GM19328 (cell line): ENCODE data around the gene UGT1A10.

ENCODE experiments used
- ATAC-seq: cut with Tn5 transposase; IDR thresholded peaks from one replicate; pipeline ENCODE4 v1.9.1; 2021; ENCODE audit warnings: mild to moderate bottlenecking, moderate library complexity; ENCODE audit not compliant: unreplicated experiment

The UGT1A10 gene

DNA sequence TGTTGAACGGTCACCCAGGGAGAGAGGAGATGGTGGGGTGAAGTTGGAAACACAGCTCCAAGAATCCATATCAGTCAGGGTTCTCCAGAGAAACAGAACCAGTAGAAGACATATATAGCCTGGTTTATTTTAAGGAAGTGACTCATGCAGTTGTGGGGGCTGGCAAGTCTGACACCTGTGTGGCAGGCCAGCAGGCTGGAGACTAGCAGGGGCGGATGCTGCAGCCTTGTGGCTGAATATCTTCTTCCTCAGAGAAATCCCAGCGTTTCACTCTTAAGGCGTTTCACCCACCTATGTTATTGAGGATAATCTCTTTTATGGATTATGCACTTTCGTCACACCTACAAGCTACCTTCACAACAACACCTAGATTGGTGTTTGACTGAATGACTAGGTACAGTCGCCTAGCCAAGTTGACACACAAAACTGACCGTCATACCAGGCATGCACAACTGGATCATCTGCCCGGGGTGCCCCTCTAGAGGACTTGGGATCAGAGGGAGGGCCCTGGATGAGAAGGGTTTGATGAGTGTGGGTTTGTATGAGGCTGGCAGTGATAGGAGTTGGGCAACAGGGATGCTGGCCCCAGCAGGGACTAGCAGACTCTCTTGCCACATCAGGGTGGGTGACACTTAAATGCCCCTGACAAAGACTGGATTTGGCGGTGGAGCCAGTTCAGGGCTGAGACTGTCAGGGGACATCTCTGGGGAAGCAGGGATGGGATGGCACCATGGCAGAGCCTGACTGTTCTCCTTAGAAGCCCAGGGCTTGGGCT lies 165.3 kb downstream of the UGT1A10 start:
- no peak for ATAC-seq

DNA sequence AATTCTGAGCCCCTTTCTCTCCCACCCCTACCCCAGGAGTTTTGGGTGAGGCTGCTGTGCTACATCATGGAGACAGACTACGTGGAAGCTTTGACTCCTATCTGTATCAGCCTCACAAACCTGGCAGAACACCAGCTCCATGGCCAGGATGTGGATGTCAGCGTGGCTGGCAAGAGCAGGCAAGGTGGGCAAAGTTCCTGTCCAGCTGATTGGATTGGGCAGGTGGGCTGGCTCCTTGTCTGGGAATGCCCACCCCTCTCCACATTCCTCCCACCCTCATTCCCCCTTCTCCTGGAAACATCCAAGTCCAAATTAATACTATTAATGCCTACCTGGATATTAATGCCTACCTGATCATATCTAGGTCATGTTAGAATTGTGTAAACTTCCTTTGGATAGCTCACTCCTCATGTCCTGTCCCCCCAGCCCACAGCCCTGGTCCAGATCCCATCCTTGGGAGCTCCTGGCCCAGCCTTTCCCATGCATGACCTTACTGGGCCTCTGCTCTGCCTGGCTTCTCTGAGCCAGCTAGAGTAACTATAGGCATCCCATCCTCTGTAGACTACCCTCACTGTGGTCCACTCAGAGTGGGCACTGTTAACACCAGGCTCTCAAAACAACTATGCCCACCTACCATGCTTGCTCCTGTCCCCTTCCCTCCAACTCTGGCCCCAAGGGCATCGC lies 166.0 kb downstream of the UGT1A10 start:
- ATAC-seq: no peak

GRCh38 chr2:233803292-233803911 lies 167.2 kb downstream of the UGT1A10 start:
- ATAC-seq: no peak

- no peak for ATAC-seq
These were observed 167.7 kb downstream of the UGT1A10 start for GRCh38 chr2:233803994-233804393.

DNA sequence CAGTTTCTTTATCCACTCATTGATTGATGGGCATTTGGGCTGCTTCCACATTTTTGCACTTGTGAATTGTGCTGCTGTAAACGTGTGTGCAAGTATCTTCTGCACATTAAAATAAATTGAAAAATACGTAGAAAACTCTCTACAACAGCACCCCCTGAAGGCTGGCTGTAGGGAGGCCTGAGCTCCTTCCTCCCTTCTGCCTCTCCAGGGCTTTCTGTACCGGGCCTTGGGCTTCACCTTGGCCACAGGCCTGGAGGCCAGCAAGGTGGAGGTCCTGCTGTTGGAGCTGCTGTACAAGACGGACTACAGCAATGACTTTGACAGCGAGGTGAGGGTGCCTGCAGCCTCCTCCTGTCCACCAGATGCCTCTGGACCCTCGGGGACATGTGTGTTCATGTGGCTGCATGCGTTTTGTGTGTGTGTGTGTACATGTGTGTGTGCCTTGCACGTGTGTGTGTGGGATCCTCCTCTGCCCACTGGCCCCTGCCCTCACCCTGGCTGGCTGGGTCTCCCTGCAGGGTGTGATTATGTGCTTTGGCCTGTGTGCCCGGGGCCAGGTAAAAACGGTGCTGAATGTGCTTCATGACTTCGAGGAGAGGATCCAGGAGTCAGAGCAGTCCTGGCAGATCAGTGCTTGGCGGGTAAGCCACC lies 171.1 kb downstream of the UGT1A10 start:
- no peak for ATAC-seq

DNA sequence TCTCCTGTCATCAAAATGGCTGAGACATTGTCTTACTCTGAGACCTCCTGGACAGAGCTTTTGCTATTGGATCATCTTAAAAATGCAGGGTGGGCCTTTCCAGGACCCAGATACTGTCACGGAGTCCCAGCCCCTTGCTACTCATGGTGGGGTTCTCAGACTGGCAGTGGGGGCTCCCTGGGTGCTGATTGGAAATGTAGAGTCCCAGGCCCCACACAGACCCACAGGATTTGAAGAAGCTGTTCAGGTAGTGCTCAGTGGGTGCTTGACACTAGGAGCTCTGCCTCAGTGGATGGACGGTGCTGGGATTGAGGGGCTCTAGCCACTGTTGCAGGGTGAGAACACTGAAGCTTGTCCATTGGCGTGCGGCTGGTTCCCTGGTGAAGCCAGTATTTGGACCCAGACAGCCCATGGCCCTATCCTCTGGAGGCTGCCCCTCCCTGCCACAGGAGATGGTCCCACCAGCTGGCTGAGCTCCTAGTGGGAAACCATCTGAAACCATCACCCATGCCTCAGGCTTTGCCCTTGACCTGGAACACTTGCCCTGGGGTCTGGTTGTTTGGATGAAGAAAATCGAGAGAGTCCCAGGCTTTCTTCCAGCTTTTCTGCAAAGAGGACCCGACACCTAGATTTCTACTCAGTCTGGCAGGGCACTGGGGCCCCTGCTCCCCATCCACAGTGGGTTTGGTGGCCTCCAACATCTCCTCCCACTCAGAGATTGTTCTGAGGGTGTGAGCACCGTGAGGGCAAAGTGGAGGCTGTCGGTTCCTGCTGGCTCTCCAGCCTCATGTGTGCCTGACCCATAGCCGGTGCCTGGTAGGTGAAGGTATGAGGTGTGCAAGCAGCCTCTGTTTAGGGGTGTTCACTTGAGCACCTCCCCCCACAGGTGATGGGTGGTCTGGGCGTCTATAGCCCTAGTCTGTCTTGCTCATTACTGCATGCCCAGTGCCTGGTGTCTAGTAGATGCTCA lies 172.0 kb downstream of the UGT1A10 start:
- ATAC-seq: no peak

GRCh38 chr2:233810385-233810784 lies 174.1 kb downstream of the UGT1A10 start:
- ATAC-seq: no peak

- no peak for ATAC-seq
These were observed 174.8 kb downstream of the UGT1A10 start for GRCh38 chr2:233811087-233811486.

- ATAC-seq: no peak
These were observed 175.5 kb downstream of the UGT1A10 start for GRCh38 chr2:233811732-233812131.

- no peak for ATAC-seq
These were observed 177.2 kb downstream of the UGT1A10 start for GRCh38 chr2:233813236-233814055.

DNA sequence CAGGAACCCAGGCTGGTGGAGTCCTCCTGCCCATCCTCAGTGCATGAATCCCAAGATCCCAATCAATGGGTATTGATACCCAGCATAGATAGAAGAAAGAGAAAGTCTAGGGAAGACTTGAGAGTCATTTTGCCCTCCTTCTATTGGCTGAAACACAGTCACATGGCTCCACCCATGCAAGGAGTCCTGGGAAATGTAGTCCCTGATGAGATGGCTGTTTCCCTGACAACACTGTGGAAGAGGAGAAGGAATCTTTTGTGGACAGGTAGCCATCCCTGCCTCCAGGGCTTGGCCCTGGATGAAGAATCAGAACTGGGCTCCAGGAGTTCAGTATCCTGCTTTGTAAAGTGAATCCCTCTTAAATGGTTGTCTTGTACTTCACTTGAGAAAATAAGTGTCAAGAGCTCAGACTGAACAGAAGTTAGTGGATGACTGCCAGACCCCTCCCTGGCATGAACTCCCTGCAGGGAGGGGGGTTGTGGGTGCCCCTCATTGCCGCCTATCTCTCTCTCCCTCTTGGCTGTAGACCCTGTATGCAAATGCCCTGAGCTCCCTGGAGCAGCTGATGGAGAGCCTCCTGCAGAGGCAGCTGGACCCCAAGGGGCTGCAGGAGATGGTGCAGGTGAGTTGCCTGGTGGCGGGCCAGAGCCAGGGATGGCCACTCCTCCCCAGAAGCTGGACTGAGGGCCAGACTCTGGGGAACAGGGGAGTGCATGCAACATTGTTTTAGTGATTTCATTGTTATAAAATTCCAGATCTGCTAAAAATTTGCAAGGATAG lies 178.0 kb downstream of the UGT1A10 start:
- ATAC-seq: no peak

DNA sequence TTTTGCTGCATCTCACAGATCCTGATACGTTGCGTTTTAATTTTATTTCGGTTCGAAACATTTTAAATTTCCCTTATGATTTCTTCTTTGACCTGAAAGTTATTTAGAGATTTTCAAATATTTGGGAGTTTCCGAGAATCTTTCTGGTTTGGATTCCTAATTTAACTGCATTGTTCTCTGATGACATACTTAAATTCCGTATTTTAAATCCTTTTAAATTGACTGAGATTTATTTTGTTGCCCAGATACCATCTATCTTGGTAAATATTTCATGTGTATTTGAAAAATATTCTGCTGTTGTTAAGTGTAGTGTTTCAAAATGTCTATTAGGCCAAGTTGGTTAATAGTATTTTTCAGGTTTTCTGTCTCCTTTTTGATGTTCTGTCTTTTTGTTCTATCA lies 179.6 kb downstream of the UGT1A10 start:
- ATAC-seq: no peak

GRCh38 chr2:233816334-233816733 lies 180.1 kb downstream of the UGT1A10 start:
- ATAC-seq: no peak

GRCh38 chr2:233816771-233817170 lies 180.5 kb downstream of the UGT1A10 start:
- ATAC-seq: no peak

GRCh38 chr2:233817361-233817911 lies 181.2 kb downstream of the UGT1A10 start:
- ATAC-seq: no peak

DNA sequence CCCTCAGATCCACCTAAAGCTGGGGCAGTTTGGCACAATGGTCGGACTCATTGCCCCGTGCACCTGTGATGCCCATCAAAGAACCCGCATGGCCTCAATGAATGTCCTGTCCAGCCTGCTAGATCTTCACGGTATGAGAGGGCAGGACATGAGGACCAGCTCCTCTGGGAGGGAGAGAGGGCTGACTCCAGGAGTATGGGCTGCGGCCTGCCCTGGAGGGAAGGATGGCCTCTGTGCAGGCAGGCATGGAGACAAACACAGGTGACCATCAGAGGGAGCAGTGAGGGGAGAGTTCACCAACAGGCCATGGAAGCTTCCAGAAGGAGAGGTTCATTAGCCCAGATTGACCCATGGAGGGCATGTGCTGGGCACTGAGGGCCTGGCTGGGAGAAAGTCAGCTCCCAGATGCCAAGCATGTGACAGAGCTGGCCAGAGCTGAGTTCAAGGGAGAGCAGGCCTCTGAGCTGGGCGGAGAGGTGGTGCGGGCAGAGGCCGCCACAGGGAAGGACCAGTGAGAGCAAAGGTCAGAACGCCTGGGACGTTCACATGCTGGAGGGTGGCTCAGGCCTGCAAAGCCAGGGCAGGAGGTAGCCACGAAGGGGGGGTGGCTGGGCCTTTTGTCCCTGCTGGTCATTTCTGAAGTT lies 181.9 kb downstream of the UGT1A10 start:
- ATAC-seq: no peak

GRCh38 chr2:233818639-233819621 lies 182.7 kb downstream of the UGT1A10 start:
- no peak for ATAC-seq
